Heart right ventricle (tissue), 16 donors: ENCODE data around the gene EVC2. TPM values are rescaled to one million over a fixed set of nuclear protein-coding genes. Genes with fewer than 3 reads are reported as not detected.

Source experiments
- ATAC-seq, 8 donors: fragments of 200-7000 bp; cut with Tn5 transposase; one replicate each; pipeline ENCODE4 v1.9.1; 2020; ENCODE audit warnings: mild to moderate bottlenecking in 8 of 8, moderate library complexity in 8 of 8, moderate number of reproducible peaks in 1 of 8
- DNase-seq, 2 donors: peaks; one replicate each; pipeline ENCODE4 v3.0.0-alpha.2; 2020
- H3K27ac ChIP-seq, 10 donors: fragments of 200-600 bp; sonication (generic) in 2 of 10; one replicate each; pipeline versions ENCODE4 v1.5.0 to v1.8.0; 2020 to 2022; ENCODE audit warnings: mild to moderate bottlenecking in 3 of 10
- H3K27me3 ChIP-seq, 7 donors: fragments of 200-600 bp; one replicate each; pipeline ENCODE4 v1.8.0; 2021 to 2022; ENCODE audit warnings: mild to moderate bottlenecking in 2 of 7
- H3K36me3 ChIP-seq, 9 donors: fragments of 200-600 bp; sonication (generic) in 1 of 9; one replicate each; pipeline versions ENCODE4 v1.5.0 to v1.8.0; 2020 to 2022; ENCODE audit warnings: mild to moderate bottlenecking in 2 of 9
- H3K4me1 ChIP-seq, 9 donors: fragments of 200-600 bp; sonication (generic) in 1 of 9; one replicate each; pipeline versions ENCODE4 v1.5.0 to v1.8.0; 2020 to 2022; ENCODE audit warnings: mild to moderate bottlenecking in 4 of 9
- H3K4me3 ChIP-seq, 10 donors: fragments of 200-600 bp; sonication (generic) in 2 of 10; one replicate each; pipeline versions ENCODE4 v1.5.0 to v1.8.0; 2020 to 2022; ENCODE audit warnings: mild to moderate bottlenecking in 7 of 10, moderate library complexity in 2 of 10
- H3K9me3 ChIP-seq, 11 donors: fragments of 200-600 bp in 10 of 11; sonication (generic) in 2 of 11; one replicate each; pipeline versions ENCODE4 v1.5.0 to v1.8.0; 2013 to 2022; ENCODE audit warnings: mild to moderate bottlenecking in 2 of 11, control low read depth in 1 of 11, moderate library complexity in 1 of 11
- CTCF ChIP-seq, 9 donors: fragments of 200-600 bp; sonication (generic) in 2 of 9; IDR thresholded peaks; one replicate each; pipeline versions ENCODE4 v1.5.0 to v1.8.0; 2021 to 2022; ENCODE audit warnings: antibody characterized with exemption in 9 of 9, mild to moderate bottlenecking in 5 of 9, moderate library complexity in 1 of 9
- WGBS, 2 donors: extraction: QIAGEN DNeasy Blood & Tissue Kit; methylation state at CpG; one replicate each; pipeline ENCODE4 v1.1.7; 2013; ENCODE audit warnings: inconsistent platforms in 1 of 2; 5-methylcytosine and 5-hydroxymethylcytosine counted together
- intact Hi-C, 10 donors: fragments of 100-400 bp; cut with DNase I; formaldehyde crosslinking; loops; one replicate each; pipeline versions ENCODE4 v1.11.1 to v1.14.2; 2022
- polyA plus RNA-seq, 2 donors: library from polyadenylated mRNA; stranded (reverse); fragments of 200-250 nt; gene quantifications; one replicate each; pipeline ENCODE4 v1.2.3, GENCODE V29; 2013
- total RNA-seq, 10 donors: library from RNA; stranded (reverse); fragmentation: NEBNext Ultra II Directional in 3 of 10; extraction: Animal tissue kit (Norgen Biotek cat#: 25700) in 3 of 10; gene quantifications; one replicate each; pipeline versions ENCODE4 v1.2.1 to v1.2.4, GENCODE V29; 2021 to 2023
- donor health status: Arrhythmogenic right ventricular cardiomyopathy.
- donor health status: ischemic (EF 13 %, LVEDD 7.1; RV severe dilation, severe dysfunction).
- donor health status: healthy with polysubstance abuse.
- donor health status: DM: no; HTN: yes; CAD: no.
- donor health status: DM: no; HTN: no; CAD: no.
- donor health status: ischemic (EF 25% LVEDD 6.9; RV normal size, moderate dysfunction).
- donor health status: ischemic (EF 25% LVEDD 5.7; RV mildly dilated, moderate dysfunction).
- donor health status: healthy.
- donor health status: DM: yes; HTN: yes; CAD: no.
- donor health status: Ischemic cardiomyopathy.
- donor health status: ischemic (EF 35%, LVEDD 5.7; RV mildly dilated, moderate dysfunction).
- donor health status: nonischemic (EF 11% LVEDD 7.7; RV severe dilation, severe dysfunction).
- donor health status: DM: yes; HTN: yes; CAD: no.
- donor health status: PGD.
- donor health status: ischemic (EF 29% LVEDD 5.4; RV normal size, mild dysfunction).
- donor health status: nonischemic (EF 23%, LVEDD 6.1; RV moderate dilation, normal function).

The EVC2 gene
- total and polyA plus RNA-seq, 12 donors, result 0.47 to 1.5 (median 0.91) TPM

- intact Hi-C loops, result no loop called here
- Histone ChIP-seq H3K27ac (no peak overlapping the region), H3K36me3 (peaks cover 0 to 4% (median 0%) of the 10 kb centered on the region in 9 donors), H3K27me3 (no peaks in the 10 kb centered on the region), H3K4me1 (no peaks in the 10 kb centered on the region), H3K9me3 (peaks cover 0 to 18% (median 0%) of the 10 kb centered on the region in 11 donors), H3K4me3 (no peak overlapping the region)
- TF ChIP-seq CTCF (IDR thresholded peaks at IDR 0.05), result no peak
- ATAC-seq (no peak), DNase-seq (no peak)
- 90% methylated on average over 5 of the region's 5 CpGs for WGBS, 2 donors
Measured at GRCh38 chr4:5553801-5554200, 154.6 kb downstream of the EVC2 start.

GRCh38 chr4:5552451-5552850 lies 155.9 kb downstream of the EVC2 start:
- Histone ChIP-seq H3K4me3 (no peak overlapping the region), H3K27ac (no peak overlapping the region), H3K36me3 (peaks cover 0 to 4% (median 0%) of the 10 kb centered on the region in 9 donors), H3K27me3 (no peaks in the 10 kb centered on the region), H3K4me1 (no peaks in the 10 kb centered on the region), H3K9me3 (peaks cover 0 to 24% (median 0%) of the 10 kb centered on the region in 11 donors)
- 90 to 92% methylated on average over 3 of the region's 3 CpGs for WGBS, 2 donors
- no peak for ATAC-seq
- no peak for TF ChIP-seq CTCF (IDR thresholded peaks at IDR 0.05)
- intact Hi-C loops, result no loop called here
- no peak for DNase-seq

GRCh38 chr4:5547651-5548249 lies 160.6 kb downstream of the EVC2 start:
- Histone ChIP-seq H3K9me3 (peaks cover 0 to 24% (median 0%) of the 10 kb centered on the region in 11 donors), H3K36me3 (no peaks in the 10 kb centered on the region), H3K4me3 (no peak overlapping the region), H3K4me1 (no peaks in the 10 kb centered on the region), H3K27ac (no peak overlapping the region), H3K27me3 (no peaks in the 10 kb centered on the region)
- intact Hi-C loops, result no loop called here
- WGBS, 2 donors, result 96 to 99% methylated on average over 12 of the region's 12 CpGs
- no peak for DNase-seq
- no peak for ATAC-seq
- no peak for TF ChIP-seq CTCF (IDR thresholded peaks at IDR 0.05)

- H3K27me3 ChIP-seq, result no peaks in the 10 kb centered on the region
- intact Hi-C loops, result no loop called here
- H3K27ac ChIP-seq, result no peak overlapping the region
- H3K4me3 ChIP-seq, result no peak overlapping the region
- 45 to 56% methylated on average over 2 of the region's 2 CpGs for WGBS, 2 donors
- no peaks in the 10 kb centered on the region for H3K36me3 ChIP-seq
- H3K4me1 ChIP-seq, result no peaks in the 10 kb centered on the region
- H3K9me3 ChIP-seq, result peaks cover 0 to 19% (median 0%) of the 10 kb centered on the region in 11 donors
- DNase-seq (no peak), ATAC-seq (no peak)
- TF ChIP-seq CTCF (IDR thresholded peaks at IDR 0.05), result no peak
Measured at GRCh38 chr4:5545271-5545670, 163.1 kb downstream of the EVC2 start.
